ENCODE results near the gene ERC2. TPM values are rescaled to one million over a fixed set of nuclear protein-coding genes. Genes with fewer than 3 reads are reported as not detected.

The ERC2 gene
- total RNA-seq, 1 donor from 2014 or later, result 48.3 TPM

GRCh38 chr3:55538158-55538557 lies 930.1 kb downstream of the ERC2 start:
- Mint-ChIP-seq H3K4me3 (ENCODE audit: unreplicated experiment) (no peak overlapping the region), H3K4me1 (ENCODE audit: low read depth, unreplicated experiment) (peaks cover 4% of the 10 kb centered on the region), H3K9me3 (ENCODE audit: unreplicated experiment) (peaks cover 3% of the 10 kb centered on the region), H3K36me3 (ENCODE audit: unreplicated experiment) (peaks cover 5% of the 10 kb centered on the region), H3K27me3 (ENCODE audit: unreplicated experiment) (peaks cover 5% of the 10 kb centered on the region), H3K27ac (ENCODE audit: unreplicated experiment) (no peak overlapping the region)
- TF ChIP-seq CTCF (IDR thresholded peaks at IDR 0.05; ENCODE audit: partially characterized antibody, unreplicated experiment), result no peak
- DNase-seq, result no peak

GRCh38 chr3:55537563-55537962 lies 930.7 kb downstream of the ERC2 start:
- Mint-ChIP-seq H3K4me3 (ENCODE audit: unreplicated experiment) (no peak overlapping the region), H3K9me3 (ENCODE audit: unreplicated experiment) (peaks cover 3% of the 10 kb centered on the region), H3K27ac (ENCODE audit: unreplicated experiment) (no peak overlapping the region)

GRCh38 chr3:55537129-55537528 lies 931.1 kb downstream of the ERC2 start:
- TF ChIP-seq CTCF (IDR thresholded peaks at IDR 0.05; ENCODE audit: partially characterized antibody, unreplicated experiment), result no peak
- peaks cover 3% of the 10 kb centered on the region for H3K27me3 Mint-ChIP-seq (ENCODE audit: unreplicated experiment)
- DNase-seq, result no peak
- peaks cover 3% of the 10 kb centered on the region for H3K9me3 Mint-ChIP-seq (ENCODE audit: unreplicated experiment)
- no peaks in the 10 kb centered on the region for H3K36me3 Mint-ChIP-seq (ENCODE audit: unreplicated experiment)
- peaks cover 10% of the 10 kb centered on the region for H3K4me1 Mint-ChIP-seq (ENCODE audit: low read depth, unreplicated experiment)
- no peak overlapping the region for H3K4me3 Mint-ChIP-seq (ENCODE audit: unreplicated experiment)
- no peak overlapping the region for H3K27ac Mint-ChIP-seq (ENCODE audit: unreplicated experiment)

More at GRCh38 chr3:55537563-55537962, 930.7 kb downstream of the ERC2 start:
- DNase-seq, result no peak
- peaks cover 10% of the 10 kb centered on the region for H3K4me1 Mint-ChIP-seq (ENCODE audit: low read depth, unreplicated experiment)
- TF ChIP-seq CTCF (IDR thresholded peaks at IDR 0.05; ENCODE audit: partially characterized antibody, unreplicated experiment), result no peak
- peaks cover 4% of the 10 kb centered on the region for H3K36me3 Mint-ChIP-seq (ENCODE audit: unreplicated experiment)
- peaks cover 5% of the 10 kb centered on the region for H3K27me3 Mint-ChIP-seq (ENCODE audit: unreplicated experiment)

- no peak for TF ChIP-seq CTCF (IDR thresholded peaks at IDR 0.05; ENCODE audit: partially characterized antibody, unreplicated experiment)
- H3K27ac Mint-ChIP-seq (ENCODE audit: unreplicated experiment), result no peak overlapping the region
- H3K9me3 Mint-ChIP-seq (ENCODE audit: unreplicated experiment), result peaks cover 8% of the 10 kb centered on the region
- H3K36me3 Mint-ChIP-seq (ENCODE audit: unreplicated experiment), result no peaks in the 10 kb centered on the region
- H3K4me1 Mint-ChIP-seq (ENCODE audit: low read depth, unreplicated experiment), result peaks cover 20% of the 10 kb centered on the region
- H3K27me3 Mint-ChIP-seq (ENCODE audit: unreplicated experiment), result peaks cover 3% of the 10 kb centered on the region
- no peak overlapping the region for H3K4me3 Mint-ChIP-seq (ENCODE audit: unreplicated experiment)
- no peak for DNase-seq
Measured at GRCh38 chr3:55534876-55535275, 933.4 kb downstream of the ERC2 start.

GRCh38 chr3:55532806-55533205 lies 935.5 kb downstream of the ERC2 start:
- Mint-ChIP-seq H3K4me3 (ENCODE audit: unreplicated experiment) (no peak overlapping the region), H3K27me3 (ENCODE audit: unreplicated experiment) (peaks cover 3% of the 10 kb centered on the region), H3K4me1 (ENCODE audit: low read depth, unreplicated experiment) (peaks cover 17% of the 10 kb centered on the region), H3K9me3 (ENCODE audit: unreplicated experiment) (peaks cover 8% of the 10 kb centered on the region), H3K36me3 (ENCODE audit: unreplicated experiment) (no peaks in the 10 kb centered on the region), H3K27ac (ENCODE audit: unreplicated experiment) (no peak overlapping the region)
- no peak for TF ChIP-seq CTCF (IDR thresholded peaks at IDR 0.05; ENCODE audit: partially characterized antibody, unreplicated experiment)
- no peak for DNase-seq
